Naive thymus-derived CD4-positive, alpha-beta T cell (primary cell): ENCODE results near the gene MSGN1. TPM values are rescaled to one million over a fixed set of nuclear protein-coding genes. Genes with fewer than 3 reads are reported as not detected.

Experiments
- ATAC-seq: fragments of 150-1000 bp; cut with Tn5 transposase; 2 replicates; pipeline ENCODE4 v1.10.0; 2021; ENCODE audit warnings: mild to moderate bottlenecking, moderate library complexity
- CTCF ChIA-PET: fragments of 350-600 bp; sonication (Branson Sonifier 250); formaldehyde crosslinking; loops from one replicate; lab custom pipeline; 2021; ENCODE audit warnings: antibody characterized with exemption; lab: Charles Lee
- POLR2A ChIA-PET: fragments of 350-600 bp; sonication (Branson Sonifier 250); formaldehyde crosslinking; loops from one replicate; lab custom pipeline; 2021; ENCODE audit warnings: antibody characterized with exemption, inconsistent platforms; lab: Charles Lee
- DNase-seq, 9 donors: peaks; one replicate each; pipeline versions ENCODE4 v3.0.0 to v3.0.0-alpha.2; 2020 to 2022; ENCODE audit warnings: mixed read lengths in 1 of 9
- H3K27ac ChIP-seq: one replicate; pipeline ENCODE4 v1.7.0; 2013; ENCODE audit warnings: mild to moderate bottlenecking, low read depth, low read length, moderate library complexity
- H3K27me3 ChIP-seq, 2 donors: one replicate each; pipeline ENCODE4 v1.7.0; 2013; ENCODE audit warnings: low read length in 2 of 2, mild to moderate bottlenecking in 2 of 2, moderate library complexity in 2 of 2; ENCODE audit not compliant: control insufficient read depth in 2 of 2, insufficient read depth in 2 of 2
- H3K36me3 ChIP-seq, 3 experiments: 1 replicate in 2 of 3; 2 replicates in 1 of 3; pipeline ENCODE4 v1.7.0; 2013; ENCODE audit warnings: low read length in 3 of 3, mild to moderate bottlenecking in 3 of 3, moderate library complexity in 1 of 3; ENCODE audit not compliant: insufficient read depth in 3 of 3, control insufficient read depth in 2 of 3
- H3K4me1 ChIP-seq, 2 donors: one replicate each; pipeline ENCODE4 v1.7.0; 2013; ENCODE audit warnings: low read length in 2 of 2, mild to moderate bottlenecking in 2 of 2, moderate library complexity in 1 of 2; ENCODE audit not compliant: control insufficient read depth in 2 of 2, insufficient read depth in 2 of 2
- H3K4me3 ChIP-seq: 2 replicates; pipeline ENCODE4 v1.7.0; 2013; ENCODE audit warnings: mild to moderate bottlenecking, low read length
- H3K9me3 ChIP-seq, 3 experiments: 1 replicate in 2 of 3; 2 replicates in 1 of 3; pipeline ENCODE4 v1.7.0; 2013; ENCODE audit warnings: low read length in 3 of 3; ENCODE audit not compliant: control insufficient read depth in 2 of 3
- H3K27ac Mint-ChIP-seq, 9 donors: one replicate each; pipeline ENCODE4 v1.8.0; 2020 to 2022; ENCODE audit warnings: mixed read lengths in 9 of 9, mild to moderate bottlenecking in 8 of 9, moderate library complexity in 5 of 9, inconsistent platforms in 2 of 9
- H3K27me3 Mint-ChIP-seq, 5 donors: one replicate each; pipeline ENCODE4 v1.8.0; 2021 to 2022; ENCODE audit warnings: mixed read lengths in 5 of 5, mild to moderate bottlenecking in 1 of 5
- H3K36me3 Mint-ChIP-seq, 5 donors: one replicate each; pipeline ENCODE4 v1.8.0; 2020 to 2022; ENCODE audit warnings: mixed read lengths in 5 of 5, mild to moderate bottlenecking in 3 of 5, inconsistent platforms in 1 of 5
- H3K4me1 Mint-ChIP-seq, 7 donors: one replicate each; pipeline ENCODE4 v1.8.0; 2020 to 2022; ENCODE audit warnings: mixed read lengths in 7 of 7, mild to moderate bottlenecking in 3 of 7, inconsistent platforms in 1 of 7
- H3K4me3 Mint-ChIP-seq, 10 donors: one replicate each; pipeline ENCODE4 v1.8.0; 2020 to 2022; ENCODE audit warnings: mild to moderate bottlenecking in 10 of 10, mixed read lengths in 10 of 10, moderate library complexity in 6 of 10, inconsistent platforms in 2 of 10
- H3K9me3 Mint-ChIP-seq, 11 donors: one replicate each; pipeline ENCODE4 v1.8.0; 2020 to 2022; ENCODE audit warnings: mixed read lengths in 11 of 11, mild to moderate bottlenecking in 4 of 11, inconsistent platforms in 1 of 11, moderate library complexity in 1 of 11
- intact Hi-C, 2 donors: fragments of 100-400 bp; cut with micrococcal nuclease; formaldehyde crosslinking; loops; one replicate each; pipeline ENCODE4 v1.15.1; 2023
- polyA plus RNA-seq, 2 donors: library from polyadenylated mRNA; unstranded; fragments of 300-500 nt; fragmentation: Illumina TruSeq; gene quantifications; one replicate each; pipeline ENCODE4 v1.2.3, GENCODE V29; 2021
- total RNA-seq, 6 experiments: library from RNA in 5 of 6; stranded (reverse) in 5 of 6; gene quantifications; 1 replicate in 5 of 6; 2 replicates in 1 of 6; pipeline ENCODE4 v1.2.3 and lab custom pipeline; 2021 to 2026

Gene MSGN1
- total RNA-seq (not detected), polyA plus RNA-seq (not detected), total RNA-seq (lab: John Stamatoyannopoulos, UW) (not detected)

GRCh38 chr2:17816396-17817245 lies at the start of gene MSGN1:
Gene MSGN1, plus strand, starts transcription at chr2:17816460. Its CDS starts 59 bp downstream, at chr2:17816519.
- ChIA-PET CTCF (no interaction called here), POLR2A (no interaction called here)
- no peak within 1 kb of the TSS for H3K4me3 ChIP-seq
- intact Hi-C loops, result no loop called here
- Mint-ChIP-seq H3K4me1 (peaks cover 0 to 21% (median 0%) of the 10 kb centered on the region in 7 donors), H3K27ac (no peak within 1 kb of the TSS), H3K4me3 (no peak within 1 kb of the TSS), H3K36me3 (no peaks in the 10 kb centered on the region), H3K9me3 (no peaks in the 10 kb centered on the region), H3K27me3 (peaks cover 0 to 37% (median 14%) of the 10 kb centered on the region in 5 donors)
- no peaks in the 10 kb centered on the region for H3K4me1 ChIP-seq
- no peaks in the 10 kb centered on the region for H3K9me3 ChIP-seq
- H3K36me3 ChIP-seq, result no peaks in the 10 kb centered on the region
- H3K27me3 ChIP-seq, result no peaks in the 10 kb centered on the region
- no peak within 1 kb of the TSS for H3K27ac ChIP-seq
- ATAC-seq (no peak), DNase-seq (no peak)

DNA sequence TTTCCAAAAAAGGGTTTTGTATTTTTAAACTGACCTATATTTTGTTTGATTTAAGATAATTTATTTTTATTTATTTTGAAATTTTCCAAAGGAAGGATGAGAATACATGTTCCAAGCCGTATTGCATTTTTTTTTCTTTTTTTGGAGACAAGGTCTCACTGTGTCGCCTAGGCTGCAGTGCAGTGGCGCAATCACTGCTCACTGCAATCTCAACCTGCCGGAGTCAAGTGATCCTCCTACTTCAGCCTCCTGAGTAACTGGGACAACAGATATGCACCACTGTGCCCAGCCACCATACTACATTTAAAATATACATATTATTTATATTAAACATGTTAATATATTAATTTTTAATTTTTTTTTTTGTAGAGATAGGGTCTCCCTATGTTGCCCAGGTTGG lies 47.4 kb upstream of the MSGN1 start:
- peaks cover 0 to 6% (median 0%) of the 10 kb centered on the region in 3 experiments for H3K36me3 ChIP-seq
- H3K4me3 ChIP-seq, result no peak overlapping the region
- Mint-ChIP-seq H3K27ac (no peak overlapping the region), H3K9me3 (no peaks in the 10 kb centered on the region), H3K4me1 (no peaks in the 10 kb centered on the region), H3K4me3 (no peak overlapping the region), H3K36me3 (peaks cover 0 to 26% (median 7%) of the 10 kb centered on the region in 5 donors), H3K27me3 (no peaks in the 10 kb centered on the region)
- ChIA-PET POLR2A (interaction anchor here (0.8 kb wide), 1 partner anchor 21 kb away, joined by 4 read pairs; no protein-coding TSS in a partner anchor), CTCF (interaction anchor here (0.6 kb wide), 1 partner anchor 99 kb away, joined by 3 read pairs; no protein-coding TSS in a partner anchor)
- no peak for ATAC-seq
- H3K27ac ChIP-seq, result no peak overlapping the region
- intact Hi-C loops, result no loop called here
- no peaks in the 10 kb centered on the region for H3K27me3 ChIP-seq
- H3K9me3 ChIP-seq, result no peaks in the 10 kb centered on the region
- no peaks in the 10 kb centered on the region for H3K4me1 ChIP-seq
- DNase-seq, result no peak

DNA sequence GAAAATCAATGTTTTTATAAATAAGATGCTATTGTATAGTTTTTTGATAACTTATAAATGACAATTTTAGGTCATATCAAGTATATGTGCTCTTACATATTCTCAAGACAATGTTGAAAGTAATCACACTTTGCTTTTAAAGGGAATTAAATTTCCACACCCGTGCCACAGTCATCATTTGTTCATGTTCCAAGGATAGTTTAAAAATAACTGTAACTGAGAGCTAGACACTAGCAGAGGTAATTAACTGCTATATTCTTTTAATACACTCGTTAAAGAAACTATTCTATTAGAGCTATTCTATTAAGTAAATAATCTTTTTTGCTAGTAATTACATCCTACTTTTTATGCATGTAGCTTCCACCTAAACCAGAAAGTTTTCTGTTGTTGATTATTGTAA lies 44.3 kb upstream of the MSGN1 start:
- no peak for DNase-seq
- Histone ChIP-seq H3K36me3 (peaks cover 0 to 6% (median 0%) of the 10 kb centered on the region in 3 experiments), H3K27me3 (no peaks in the 10 kb centered on the region), H3K27ac (no peak overlapping the region), H3K4me3 (no peak overlapping the region), H3K4me1 (no peaks in the 10 kb centered on the region), H3K9me3 (no peaks in the 10 kb centered on the region)
- ATAC-seq, result no peak
- Mint-ChIP-seq H3K27ac (no peak overlapping the region), H3K9me3 (no peaks in the 10 kb centered on the region), H3K27me3 (no peaks in the 10 kb centered on the region), H3K4me1 (no peaks in the 10 kb centered on the region), H3K4me3 (no peak overlapping the region), H3K36me3 (peaks cover 0 to 28% (median 6%) of the 10 kb centered on the region in 5 donors)
- CTCF ChIA-PET, result no interaction called here
- intact Hi-C loops, result no loop called here
- POLR2A ChIA-PET, result no interaction called here

- POLR2A ChIA-PET, result no interaction called here
- no peak for ATAC-seq
These were observed 43.7 kb upstream of the MSGN1 start for GRCh38 chr2:17772532-17772931.

GRCh38 chr2:17780546-17780945 lies 35.7 kb upstream of the MSGN1 start:
- no peaks in the 10 kb centered on the region for H3K27me3 ChIP-seq
- DNase-seq (no peak), ATAC-seq (no peak)
- peaks cover 0 to 40% (median 22%) of the 10 kb centered on the region in 5 donors for H3K36me3 Mint-ChIP-seq
- no peaks in the 10 kb centered on the region for H3K4me1 Mint-ChIP-seq
- intact Hi-C loops, result no loop called here
- H3K27me3 Mint-ChIP-seq, result no peaks in the 10 kb centered on the region
- H3K27ac ChIP-seq, result no peak overlapping the region
- peaks cover 0 to 12% (median 3%) of the 10 kb centered on the region in 11 donors for H3K9me3 Mint-ChIP-seq
- H3K4me3 Mint-ChIP-seq, result no peak overlapping the region
- H3K4me3 ChIP-seq, result no peak overlapping the region
- no peaks in the 10 kb centered on the region for H3K4me1 ChIP-seq
- ChIA-PET CTCF (no interaction called here), POLR2A (no interaction called here)
- no peaks in the 10 kb centered on the region for H3K9me3 ChIP-seq
- no peak overlapping the region for H3K27ac Mint-ChIP-seq
- H3K36me3 ChIP-seq, result no peaks in the 10 kb centered on the region

More at GRCh38 chr2:17772532-17772931, 43.7 kb upstream of the MSGN1 start:
- intact Hi-C loops, result no loop called here
- Histone ChIP-seq H3K36me3 (peaks cover 0 to 6% (median 0%) of the 10 kb centered on the region in 3 experiments), H3K27me3 (no peaks in the 10 kb centered on the region), H3K4me1 (no peaks in the 10 kb centered on the region), H3K27ac (no peak overlapping the region), H3K4me3 (no peak overlapping the region), H3K9me3 (no peaks in the 10 kb centered on the region)
- Mint-ChIP-seq H3K9me3 (no peaks in the 10 kb centered on the region), H3K27me3 (no peaks in the 10 kb centered on the region), H3K4me1 (no peaks in the 10 kb centered on the region), H3K36me3 (peaks cover 0 to 25% (median 6%) of the 10 kb centered on the region in 5 donors), H3K27ac (no peak overlapping the region), H3K4me3 (no peak overlapping the region)
- no peak for DNase-seq
- CTCF ChIA-PET, result no interaction called here

DNA sequence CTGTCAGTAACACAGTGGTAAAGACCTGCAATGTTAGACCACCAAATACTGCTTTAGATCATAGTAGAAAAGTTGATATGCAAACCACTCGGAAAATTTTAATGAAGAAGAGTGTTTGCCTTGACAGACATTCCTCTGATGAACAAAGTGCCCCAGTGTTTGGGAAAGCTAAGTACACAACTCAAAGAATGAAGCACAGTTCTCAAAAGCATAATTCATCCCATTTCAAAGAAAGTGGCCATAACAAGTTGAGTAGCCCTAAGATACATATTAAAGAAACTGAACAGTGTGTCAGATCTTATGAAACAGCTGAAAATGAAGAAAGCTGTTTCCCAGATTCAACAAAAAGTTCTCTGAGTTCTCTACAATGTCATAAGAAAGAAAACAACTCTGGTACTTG lies 34.8 kb upstream of the MSGN1 start:
- Mint-ChIP-seq H3K27me3 (no peaks in the 10 kb centered on the region), H3K36me3 (peaks cover 0 to 37% (median 22%) of the 10 kb centered on the region in 5 donors), H3K4me3 (no peak overlapping the region), H3K9me3 (peaks cover 0 to 12% (median 3%) of the 10 kb centered on the region in 11 donors), H3K27ac (no peak overlapping the region), H3K4me1 (no peaks in the 10 kb centered on the region)
- H3K36me3 ChIP-seq, result no peaks in the 10 kb centered on the region
- ATAC-seq (no peak), DNase-seq (no peak)
- ChIA-PET POLR2A (no interaction called here), CTCF (no interaction called here)
- intact Hi-C loops, result no loop called here
- H3K4me1 ChIP-seq, result no peaks in the 10 kb centered on the region
- no peaks in the 10 kb centered on the region for H3K9me3 ChIP-seq
- no peaks in the 10 kb centered on the region for H3K27me3 ChIP-seq
- H3K4me3 ChIP-seq, result no peak overlapping the region
- H3K27ac ChIP-seq, result no peak overlapping the region
